Measurements from ENCODE around the gene SCRG1.

Gene SCRG1

GRCh38 chr4:173365359-173365996 is 33.4 kb downstream of the SCRG1 start:
- TF ChIP-seq ZNF121 (tag by site-specific recombination; IDR thresholded peaks at IDR 0.05) (no peak), ZNF837 (tag by site-specific recombination; IDR thresholded peaks at IDR 0.05) (no peak), PATZ1 (tag by site-specific recombination; IDR thresholded peaks at IDR 0.05) (no peak), ZNF626 (tag by site-specific recombination; IDR thresholded peaks at IDR 0.05) (no peak), ZNF600 (tag by site-specific recombination; IDR thresholded peaks at IDR 0.05) (0 out of 2 replicates have a peak, but pooled peaks have one; percentile 44)
- Histone ChIP-seq H3K4me3 (ENCODE audit: low read depth, low read length) (no peak overlapping the region), H3K4me1 (ENCODE audit: control insufficient read depth, insufficient read depth, low read length) (no peaks in the 10 kb centered on the region), H3K27ac (ENCODE audit: extremely low read depth, low read depth, low read length) (no peak overlapping the region), H3K36me3 (ENCODE audit: control insufficient read depth in 2 of 2, insufficient read depth in 1 of 2, low read length in 2 of 2) (no peaks in the 10 kb centered on the region), H3K9me3 (ENCODE audit: control insufficient read depth, insufficient read depth, low read depth, low read length) (no peaks in the 10 kb centered on the region)
- POLR2A ChIA-PET: interaction anchor here (1.3 kb wide), 1 partner anchor 31 kb away, joined by 4 read pairs; the partner anchor contains the start of gene HMGB2
- CTCF ChIA-PET: no interaction called here

- CTCF ChIA-PET: no interaction called here
- POLR2A ChIA-PET: no interaction called here
Measured at GRCh38 chr4:173362666-173363065, 36.2 kb downstream of the SCRG1 start.

More at GRCh38 chr4:173362666-173363065, 36.2 kb downstream of the SCRG1 start:
- Histone ChIP-seq H3K27ac (ENCODE audit: extremely low read depth, low read depth, low read length) (no peak overlapping the region), H3K4me1 (ENCODE audit: control insufficient read depth, insufficient read depth, low read length) (no peaks in the 10 kb centered on the region), H3K9me3 (ENCODE audit: control insufficient read depth, insufficient read depth, low read depth, low read length) (no peaks in the 10 kb centered on the region), H3K4me3 (ENCODE audit: low read depth, low read length) (no peak overlapping the region), H3K36me3 (ENCODE audit: control insufficient read depth in 2 of 2, insufficient read depth in 1 of 2, low read length in 2 of 2) (no peaks in the 10 kb centered on the region)
- TF ChIP-seq ZNF837 (tag by site-specific recombination; IDR thresholded peaks at IDR 0.05) (no peak), ZNF155 (tag by site-specific recombination; IDR thresholded peaks at IDR 0.05) (no peak), ZNF23 (tag by site-specific recombination; IDR thresholded peaks at IDR 0.05; ENCODE audit: borderline replicate concordance) (no peak), ZIC2 (tag by site-specific recombination; IDR thresholded peaks at IDR 0.05) (no peak), ZNF335 (tag by site-specific recombination; conservative IDR thresholded peaks at IDR 0.05) (no peak), BCL11A (tag by site-specific recombination; IDR thresholded peaks at IDR 0.05; ENCODE audit: low read depth) (no peak), ZNF677 (tag by site-specific recombination; IDR thresholded peaks at IDR 0.05) (no peak), SALL2 (tag by site-specific recombination; IDR thresholded peaks at IDR 0.05; ENCODE audit: borderline replicate concordance) (no peak), GLI4 (tag by site-specific recombination; IDR thresholded peaks at IDR 0.05) (no peak), AEBP2 (tag by site-specific recombination; IDR thresholded peaks at IDR 0.05; ENCODE audit: borderline replicate concordance) (no peak), ZBTB48 (tag by site-specific recombination; IDR thresholded peaks at IDR 0.05) (no peak), ZNF629 (tag by site-specific recombination; IDR thresholded peaks at IDR 0.05) (no peak), ZSCAN18 (tag by site-specific recombination; IDR thresholded peaks at IDR 0.05) (no peak), ZNF146 (tag by site-specific recombination; IDR thresholded peaks at IDR 0.05) (no peak), TCF7L2 (IDR thresholded peaks at IDR 0.05; ENCODE audit: borderline replicate concordance, low read depth, low read length) (no peak), ZBTB44 (tag by site-specific recombination; IDR thresholded peaks at IDR 0.05) (no peak), ZNF239 (tag by site-specific recombination; IDR thresholded peaks at IDR 0.05) (no peak)
- TF ChIP-seq, protein P1, sequence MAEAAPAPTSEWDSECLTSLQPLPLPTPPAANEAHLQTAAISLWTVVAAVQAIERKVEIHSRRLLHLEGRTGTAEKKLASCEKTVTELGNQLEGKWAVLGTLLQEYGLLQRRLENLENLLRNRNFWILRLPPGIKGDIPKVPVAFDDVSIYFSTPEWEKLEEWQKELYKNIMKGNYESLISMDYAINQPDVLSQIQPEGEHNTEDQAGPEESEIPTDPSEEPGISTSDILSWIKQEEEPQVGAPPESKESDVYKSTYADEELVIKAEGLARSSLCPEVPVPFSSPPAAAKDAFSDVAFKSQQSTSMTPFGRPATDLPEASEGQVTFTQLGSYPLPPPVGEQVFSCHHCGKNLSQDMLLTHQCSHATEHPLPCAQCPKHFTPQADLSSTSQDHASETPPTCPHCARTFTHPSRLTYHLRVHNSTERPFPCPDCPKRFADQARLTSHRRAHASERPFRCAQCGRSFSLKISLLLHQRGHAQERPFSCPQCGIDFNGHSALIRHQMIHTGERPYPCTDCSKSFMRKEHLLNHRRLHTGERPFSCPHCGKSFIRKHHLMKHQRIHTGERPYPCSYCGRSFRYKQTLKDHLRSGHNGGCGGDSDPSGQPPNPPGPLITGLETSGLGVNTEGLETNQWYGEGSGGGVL (tag by site-specific recombination; IDR thresholded peaks at IDR 0.05): no peak

Measured in HEK293 (cell line).